ENCODE results near the gene TMEM163.

TMEM163 gene

DNA sequence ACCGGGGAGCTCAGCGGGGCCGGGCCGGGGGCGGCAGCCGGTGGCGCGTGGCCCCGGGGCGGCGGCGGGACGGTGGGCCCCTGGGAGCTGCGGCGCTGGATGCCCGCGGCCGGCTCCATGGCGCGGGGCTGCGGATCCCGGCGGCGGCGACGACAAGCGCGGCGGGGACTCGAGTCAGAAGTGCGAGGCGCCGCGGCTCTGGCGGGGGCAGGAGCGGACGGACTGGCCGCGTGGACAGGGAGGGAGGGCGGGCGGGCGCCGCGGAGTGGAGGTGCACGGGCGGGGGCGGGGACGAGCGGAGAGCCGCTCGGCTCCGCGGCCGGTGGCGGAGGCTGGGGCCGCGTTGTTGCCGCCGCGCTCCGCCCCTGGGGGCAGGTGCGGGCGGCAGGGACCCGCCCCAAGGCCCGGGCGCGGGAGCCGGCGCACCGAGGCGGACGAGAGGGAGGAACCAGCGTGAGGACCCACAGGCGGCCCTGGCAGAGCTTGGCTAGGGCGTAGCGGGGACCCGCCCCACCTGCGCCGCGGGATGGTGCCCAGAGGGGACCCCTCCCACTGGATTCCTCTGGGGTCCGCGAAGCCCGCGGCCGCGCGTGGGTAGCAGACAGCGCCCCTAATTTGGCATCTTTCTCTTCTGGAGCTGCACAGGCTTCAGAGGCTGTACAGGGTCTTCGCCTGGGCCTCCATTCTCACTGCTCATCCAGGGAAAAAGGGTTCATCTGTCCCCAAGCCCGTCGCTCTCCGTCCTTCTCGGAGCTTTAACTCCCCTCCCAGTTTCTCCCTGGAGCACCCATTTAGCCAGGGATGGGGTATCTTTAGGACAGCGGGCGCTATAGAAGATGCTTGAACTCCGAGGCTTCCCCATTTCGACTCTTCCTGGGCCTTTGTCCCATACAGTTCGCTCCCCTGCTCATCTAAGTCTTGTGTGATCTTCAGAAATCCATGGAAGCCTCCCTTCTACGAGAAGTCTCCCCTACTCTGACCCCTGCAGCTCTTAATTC lies at the start of gene TMEM163:
TSS of gene TMEM163 (minus strand) at position 184 of the 998 bp plus-strand sequence.
- TF ChIP-seq MAX (IDR thresholded peaks at IDR 0.05) (peak; percentile 43; the same call in 1 of the 2 replicates), CREB1 (IDR thresholded peaks at IDR 0.05; ENCODE audit: low read depth) (no peak), CEBPB (IDR thresholded peaks at IDR 0.05) (no peak), REST (IDR thresholded peaks at IDR 0.05; ENCODE audit: low read depth) (no peak), TCF12 (IDR thresholded peaks at IDR 0.05; ENCODE audit: low read depth) (no peak), FOXM1 (IDR thresholded peaks at IDR 0.05; ENCODE audit: borderline replicate concordance, low read depth) (no peak)

- TF ChIP-seq REST (IDR thresholded peaks at IDR 0.05; ENCODE audit: low read depth), result no peak
- TF ChIP-seq CEBPB (IDR thresholded peaks at IDR 0.05), result no peak
- TF ChIP-seq TEAD4 (IDR thresholded peaks at IDR 0.05), result no peak
- TF ChIP-seq MAX (IDR thresholded peaks at IDR 0.05), result no peak
- TF ChIP-seq CREB1 (IDR thresholded peaks at IDR 0.05; ENCODE audit: low read depth), result no peak
- TF ChIP-seq NFIC (IDR thresholded peaks at IDR 0.05), result no peak
- no peak for TF ChIP-seq FOXM1 (IDR thresholded peaks at IDR 0.05; ENCODE audit: borderline replicate concordance, low read depth)
- TF ChIP-seq EGR1 (IDR thresholded peaks at IDR 0.05), result no peak
- TF ChIP-seq YY1 (IDR thresholded peaks at IDR 0.05; ENCODE audit: low read depth), result no peak
- TF ChIP-seq ZBTB7A (IDR thresholded peaks at IDR 0.05; ENCODE audit: low read depth), result no peak
- TF ChIP-seq USF1 (IDR thresholded peaks at IDR 0.05), result no peak
- no peak for TF ChIP-seq RAD21 (IDR thresholded peaks at IDR 0.05; ENCODE audit: low read depth)
- no peak for TF ChIP-seq EP300 (IDR thresholded peaks at IDR 0.05; ENCODE audit: borderline replicate concordance)
- no peak for TF ChIP-seq TAF1 (IDR thresholded peaks at IDR 0.05; ENCODE audit: low read depth)
Observed at GRCh38 chr2:134766583-134766982, 47.8 kb upstream of the TMEM163 start.

- no peak for TF ChIP-seq MAX (IDR thresholded peaks at IDR 0.05)
Observed at GRCh38 chr2:134765987-134766386, 47.2 kb upstream of the TMEM163 start.

- no peak for TF ChIP-seq USF1 (IDR thresholded peaks at IDR 0.05)
- no peak for TF ChIP-seq CEBPB (IDR thresholded peaks at IDR 0.05)
- no peak for TF ChIP-seq YY1 (IDR thresholded peaks at IDR 0.05; ENCODE audit: low read depth)
- TF ChIP-seq FOXM1 (IDR thresholded peaks at IDR 0.05; ENCODE audit: borderline replicate concordance, low read depth), result no peak
- no peak for TF ChIP-seq EP300 (IDR thresholded peaks at IDR 0.05; ENCODE audit: borderline replicate concordance)
- no peak for TF ChIP-seq ZBTB7A (IDR thresholded peaks at IDR 0.05; ENCODE audit: low read depth)
- no peak for TF ChIP-seq TEAD4 (IDR thresholded peaks at IDR 0.05)
- no peak for TF ChIP-seq TCF12 (IDR thresholded peaks at IDR 0.05; ENCODE audit: low read depth)
- no peak for TF ChIP-seq TAF1 (IDR thresholded peaks at IDR 0.05; ENCODE audit: low read depth)
- no peak for TF ChIP-seq CREB1 (IDR thresholded peaks at IDR 0.05; ENCODE audit: low read depth)
- TF ChIP-seq RAD21 (IDR thresholded peaks at IDR 0.05; ENCODE audit: low read depth), result no peak
- TF ChIP-seq REST (IDR thresholded peaks at IDR 0.05; ENCODE audit: low read depth), result no peak
- no peak for TF ChIP-seq NFIC (IDR thresholded peaks at IDR 0.05)
- no peak for TF ChIP-seq EGR1 (IDR thresholded peaks at IDR 0.05)
- TF ChIP-seq MAX (IDR thresholded peaks at IDR 0.05), result no peak
Observed at GRCh38 chr2:134764164-134764563, 45.4 kb upstream of the TMEM163 start.
